Muscle of leg (tissue), 11 donors: Measurements from ENCODE around the gene C2orf92. TPM values are rescaled to one million over a fixed set of nuclear protein-coding genes. Genes with fewer than 3 reads are reported as not detected.
A peak's percentile ranks its signal among the peaks of the same experiment; 100 is the strongest.

Experiments
- DNase-seq: peaks from one replicate; pipeline ENCODE4 v3.0.0; 2013
- H3K27ac ChIP-seq: one replicate; pipeline ENCODE4 v1.5.1; 2013; ENCODE audit warnings: mild to moderate bottlenecking, low read length, control low read depth
- H3K27me3 ChIP-seq: one replicate; pipeline ENCODE4 v1.6.1; 2013; ENCODE audit warnings: low read length; ENCODE audit not compliant: control insufficient read depth, insufficient read depth
- H3K36me3 ChIP-seq: one replicate; pipeline ENCODE4 v1.6.1; 2013; ENCODE audit warnings: low read length; ENCODE audit not compliant: control insufficient read depth, insufficient read depth
- H3K4me1 ChIP-seq: one replicate; pipeline ENCODE4 v1.6.1; 2013; ENCODE audit warnings: low read length; ENCODE audit not compliant: control insufficient read depth, insufficient read depth
- H3K4me3 ChIP-seq: one replicate; pipeline ENCODE4 v1.5.1; 2013; ENCODE audit warnings: low read length, control low read depth
- H3K9me3 ChIP-seq: replicated peaks from 2 replicates; pipeline ENCODE4 v1.6.1; 2013; ENCODE audit warnings: low read depth, low read length; ENCODE audit not compliant: control insufficient read depth
- WGBS: methylation state at CpG from one replicate; pipeline ENCODE4 v1.1.5; 2013; ENCODE audit warnings: missing lambda C conversion rate; ENCODE audit not compliant: insufficient coverage; 5-methylcytosine and 5-hydroxymethylcytosine counted together
- polyA plus RNA-seq, 8 donors: library from polyadenylated mRNA; unstranded; fragments of 120-200 nt; gene quantifications; one replicate each; pipeline versions ENCODE4 v1.2.1 to v1.2.3, GENCODE V29; 2013; ENCODE audit warnings: inconsistent platforms in 1 of 8, low replicate concordance in 1 of 8; ENCODE audit not compliant: insufficient read length in 8 of 8, insufficient read depth in 1 of 8
- total RNA-seq: library from RNA; stranded (reverse); fragments of 120-200 nt; gene quantifications from one replicate; pipeline ENCODE4 v1.2.4, GENCODE V29; 2013

Gene C2orf92
- total and polyA plus RNA-seq, 9 donors: 4.6 to 21.1 (median 12.0) TPM

DNA sequence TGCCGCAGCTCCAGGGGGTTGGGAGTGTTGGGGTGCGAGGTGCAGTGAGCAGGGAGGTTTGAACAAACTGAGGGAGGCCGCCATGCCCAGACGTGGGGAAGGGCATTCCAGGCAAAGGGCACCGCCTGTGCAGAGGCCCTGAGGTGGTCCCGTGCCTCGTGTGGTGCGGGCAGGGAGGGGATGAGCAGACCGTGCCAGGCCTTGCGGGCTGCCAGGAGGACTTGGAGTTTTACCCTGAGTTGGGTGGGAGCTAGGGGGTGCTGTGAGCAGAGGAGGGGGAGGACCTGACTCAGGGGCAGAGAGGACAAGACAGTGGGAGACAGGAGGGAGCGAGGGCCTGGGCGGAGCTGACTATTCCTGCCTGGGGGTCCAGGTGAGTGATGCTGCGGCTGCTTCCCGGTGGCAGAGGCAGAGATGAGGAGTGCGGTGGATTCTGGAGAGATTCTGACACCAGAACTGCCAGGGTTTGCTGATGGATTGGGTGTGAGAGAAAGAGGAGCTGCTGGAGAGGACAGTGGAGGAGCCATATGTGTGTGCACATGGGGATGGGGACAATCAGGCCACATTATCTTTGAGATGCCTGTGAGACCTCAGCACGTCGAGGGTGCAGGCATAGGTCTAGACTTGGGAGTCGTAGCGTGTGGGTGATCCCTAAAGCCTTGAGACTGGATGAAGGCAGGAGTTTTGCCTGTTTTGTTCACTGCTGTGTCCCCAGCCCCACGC is 67.3 kb downstream of the C2orf92 start:
- Histone ChIP-seq H3K27ac (no peak overlapping the region), H3K4me3 (no peak overlapping the region), H3K4me1 (peaks cover 16% of the 10 kb centered on the region), H3K27me3 (no peaks in the 10 kb centered on the region), H3K36me3 (no peaks in the 10 kb centered on the region), H3K9me3 (no peaks in the 10 kb centered on the region)
- no peak for DNase-seq
- WGBS: 80% methylated on average over 20 of the region's 20 CpGs

GRCh38 chr2:97737421-97738178 is 68.1 kb downstream of the C2orf92 start:
- H3K27me3 ChIP-seq: no peaks in the 10 kb centered on the region
- peaks cover 18% of the 10 kb centered on the region for H3K4me1 ChIP-seq
- WGBS: 89% methylated on average over 25 of the region's 32 CpGs
- no peaks in the 10 kb centered on the region for H3K9me3 ChIP-seq
- no peak overlapping the region for H3K4me3 ChIP-seq
- DNase-seq: no peak
- H3K36me3 ChIP-seq: no peaks in the 10 kb centered on the region
- H3K27ac ChIP-seq: no peak overlapping the region

DNA sequence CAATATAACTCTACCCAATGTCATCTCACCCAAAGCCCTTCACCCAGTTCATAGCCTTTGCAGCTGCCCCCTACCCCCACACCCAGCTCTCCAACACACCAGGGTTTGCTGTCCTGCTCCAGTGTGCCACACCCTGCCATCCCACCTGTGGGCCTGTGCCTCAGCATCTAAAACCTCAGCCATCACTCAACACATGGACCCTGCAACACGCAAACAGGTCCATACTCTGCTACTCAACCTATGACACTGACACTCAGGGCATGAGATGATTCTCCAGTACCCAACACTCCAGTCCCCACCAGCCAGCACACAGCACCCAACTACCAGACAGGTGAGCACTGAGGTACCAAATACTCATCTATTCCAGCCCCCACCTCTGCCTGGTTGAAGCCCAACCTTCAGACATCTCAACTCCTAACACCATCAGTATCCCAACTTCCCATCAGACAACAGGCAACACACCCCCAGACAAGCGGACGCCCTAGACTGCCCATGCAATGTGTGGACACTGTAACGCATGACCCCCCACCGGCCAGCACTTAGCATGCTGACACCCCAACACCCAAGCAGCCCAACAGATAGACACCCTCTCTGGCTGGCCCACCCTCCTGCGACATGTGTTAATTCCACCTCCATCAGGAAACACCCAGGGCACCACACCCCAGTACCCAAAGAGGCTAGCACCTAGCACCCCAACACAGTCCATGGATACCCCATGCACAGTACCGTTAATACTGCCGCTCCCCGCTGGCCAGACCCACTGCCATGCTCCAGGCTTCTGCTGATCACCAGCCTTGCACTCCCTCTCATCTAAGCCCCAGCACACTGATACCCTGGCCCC is 68.9 kb downstream of the C2orf92 start:
- Histone ChIP-seq H3K27me3 (no peaks in the 10 kb centered on the region), H3K4me1 (peaks cover 18% of the 10 kb centered on the region), H3K36me3 (no peaks in the 10 kb centered on the region), H3K4me3 (no peak overlapping the region), H3K27ac (no peak overlapping the region), H3K9me3 (no peaks in the 10 kb centered on the region)
- DNase-seq: no peak
- WGBS: 96% methylated on average over 9 of the region's 9 CpGs

- no peaks in the 10 kb centered on the region for H3K9me3 ChIP-seq
- peaks cover 18% of the 10 kb centered on the region for H3K4me1 ChIP-seq
- H3K27ac ChIP-seq: no peak overlapping the region
- no peak overlapping the region for H3K4me3 ChIP-seq
- H3K27me3 ChIP-seq: no peaks in the 10 kb centered on the region
- peaks cover 7% of the 10 kb centered on the region for H3K36me3 ChIP-seq
- WGBS: 83% methylated on average over 17 of the region's 23 CpGs
- no peak for DNase-seq
Measured at GRCh38 chr2:97739020-97739892, 69.7 kb downstream of the C2orf92 start.

DNA sequence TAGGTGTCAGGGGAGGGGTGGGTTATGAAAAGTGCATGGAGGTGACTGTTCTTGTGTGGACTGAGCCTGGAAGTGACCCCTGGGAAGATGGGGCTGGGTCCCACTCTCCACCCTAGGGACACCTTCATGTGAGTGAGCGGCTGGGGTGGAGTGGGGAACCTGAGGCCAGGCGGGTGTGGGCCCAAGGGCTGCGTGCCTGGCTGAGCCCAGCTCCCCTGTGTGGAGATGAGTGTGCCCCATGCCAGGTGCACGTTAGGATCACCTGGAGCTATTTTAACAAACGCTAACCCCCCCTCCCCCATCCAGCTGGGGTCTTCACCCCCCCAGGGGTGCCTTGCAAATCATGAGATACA is 70.4 kb downstream of the C2orf92 start:
- peaks cover 10% of the 10 kb centered on the region for H3K36me3 ChIP-seq
- H3K27ac ChIP-seq: no peak overlapping the region
- no CpG with 5 or more reads among the region's 5 CpGs for WGBS
- no peaks in the 10 kb centered on the region for H3K27me3 ChIP-seq
- no peaks in the 10 kb centered on the region for H3K9me3 ChIP-seq
- H3K4me1 ChIP-seq: peaks cover 18% of the 10 kb centered on the region
- DNase-seq: no peak
- no peak overlapping the region for H3K4me3 ChIP-seq

DNA sequence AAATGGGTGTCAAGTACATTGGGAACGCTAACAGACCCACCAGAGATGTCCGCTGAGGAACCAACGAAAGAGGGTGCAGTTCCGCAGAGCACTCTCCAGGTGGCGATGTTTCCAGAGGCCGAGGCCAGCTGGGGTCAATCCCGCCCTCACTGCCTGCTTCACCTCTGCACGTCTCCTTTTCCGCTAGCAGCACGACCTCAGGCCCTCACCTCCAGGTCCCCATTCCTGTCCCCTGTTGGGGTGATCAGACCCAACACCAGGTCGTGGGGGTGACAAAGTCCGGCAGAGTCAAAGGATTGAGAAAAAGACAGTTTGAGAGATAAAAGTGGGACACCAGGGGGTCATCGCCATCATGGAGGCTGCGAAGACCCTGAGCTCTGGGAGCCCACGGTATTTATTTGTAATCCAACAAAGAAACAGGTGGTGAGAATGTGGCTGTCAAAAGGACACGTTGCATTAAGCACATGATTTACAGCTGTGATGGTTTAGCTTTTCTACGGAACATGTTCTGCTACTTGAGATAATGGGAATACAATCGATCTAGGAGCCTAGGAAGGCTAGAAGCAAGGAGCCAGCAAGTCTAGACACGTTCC is 71.2 kb downstream of the C2orf92 start:
- Histone ChIP-seq H3K9me3 (no peaks in the 10 kb centered on the region), H3K36me3 (peaks cover 10% of the 10 kb centered on the region), H3K27me3 (no peaks in the 10 kb centered on the region), H3K4me3 (no peak overlapping the region), H3K4me1 (peaks cover 20% of the 10 kb centered on the region), H3K27ac (no peak overlapping the region)
- DNase-seq: peak; percentile 31
- 26% methylated on average over 19 of the region's 19 CpGs for WGBS

DNA sequence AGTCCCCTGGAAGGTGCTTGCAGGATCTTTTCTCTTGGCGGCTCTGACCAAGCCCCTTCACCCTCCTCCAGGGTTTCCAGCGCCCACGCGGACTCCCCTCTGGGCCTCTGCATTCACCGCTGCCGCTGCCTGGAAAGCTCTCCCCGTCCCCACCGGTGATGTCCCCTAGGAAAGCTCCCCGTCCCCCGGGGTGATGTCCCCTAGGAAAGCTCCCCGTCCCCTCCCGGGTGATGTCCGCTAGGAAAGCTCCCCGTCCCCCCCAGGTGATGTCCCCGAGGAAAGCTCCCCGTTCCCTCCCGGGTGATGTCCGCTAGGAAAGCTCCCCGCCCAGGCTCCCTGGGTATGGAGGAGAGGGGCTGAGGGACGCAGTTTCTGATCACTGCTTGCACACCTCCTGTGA is 71.7 kb downstream of the C2orf92 start:
- Histone ChIP-seq H3K27me3 (no peaks in the 10 kb centered on the region), H3K27ac (no peak overlapping the region), H3K9me3 (no peaks in the 10 kb centered on the region), H3K4me3 (no peak overlapping the region), H3K36me3 (peaks cover 10% of the 10 kb centered on the region), H3K4me1 (peaks cover 18% of the 10 kb centered on the region)
- DNase-seq: no peak
- WGBS: 80% methylated on average over 9 of the region's 20 CpGs

- Histone ChIP-seq H3K4me3 (no peak overlapping the region), H3K27me3 (no peaks in the 10 kb centered on the region), H3K36me3 (peaks cover 10% of the 10 kb centered on the region), H3K9me3 (no peaks in the 10 kb centered on the region), H3K4me1 (peaks cover 20% of the 10 kb centered on the region), H3K27ac (no peak overlapping the region)
- DNase-seq: no peak
- 72% methylated on average over 4 of the region's 4 CpGs for WGBS
Measured at GRCh38 chr2:97741686-97742085, 72.2 kb downstream of the C2orf92 start.

GRCh38 chr2:97742381-97742847 is 72.9 kb downstream of the C2orf92 start:
- DNase-seq: no peak
- H3K9me3 ChIP-seq: no peaks in the 10 kb centered on the region
- H3K4me3 ChIP-seq: no peak overlapping the region
- H3K27ac ChIP-seq: no peak overlapping the region
- H3K36me3 ChIP-seq: peaks cover 10% of the 10 kb centered on the region
- H3K4me1 ChIP-seq: peaks cover 18% of the 10 kb centered on the region
- no peaks in the 10 kb centered on the region for H3K27me3 ChIP-seq
- WGBS: 63% methylated on average over 2 of the region's 4 CpGs
